GOT3 (cell line): Measurements from ENCODE around the gene APOH.
"Not testable (repeated sequence)": the region's sequence is repeated elsewhere in the genome, so short reads cannot be mapped to it uniquely, and the experiment has no call there.

ENCODE experiments used
- DNase-seq: peaks from one replicate; lab custom pipeline; 2025; ENCODE audit warnings: mixed read lengths; lab: John Stamatoyannopoulos, UW

Gene APOH, protein sequence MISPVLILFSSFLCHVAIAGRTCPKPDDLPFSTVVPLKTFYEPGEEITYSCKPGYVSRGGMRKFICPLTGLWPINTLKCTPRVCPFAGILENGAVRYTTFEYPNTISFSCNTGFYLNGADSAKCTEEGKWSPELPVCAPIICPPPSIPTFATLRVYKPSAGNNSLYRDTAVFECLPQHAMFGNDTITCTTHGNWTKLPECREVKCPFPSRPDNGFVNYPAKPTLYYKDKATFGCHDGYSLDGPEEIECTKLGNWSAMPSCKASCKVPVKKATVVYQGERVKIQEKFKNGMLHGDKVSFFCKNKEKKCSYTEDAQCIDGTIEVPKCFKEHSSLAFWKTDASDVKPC

DNA sequence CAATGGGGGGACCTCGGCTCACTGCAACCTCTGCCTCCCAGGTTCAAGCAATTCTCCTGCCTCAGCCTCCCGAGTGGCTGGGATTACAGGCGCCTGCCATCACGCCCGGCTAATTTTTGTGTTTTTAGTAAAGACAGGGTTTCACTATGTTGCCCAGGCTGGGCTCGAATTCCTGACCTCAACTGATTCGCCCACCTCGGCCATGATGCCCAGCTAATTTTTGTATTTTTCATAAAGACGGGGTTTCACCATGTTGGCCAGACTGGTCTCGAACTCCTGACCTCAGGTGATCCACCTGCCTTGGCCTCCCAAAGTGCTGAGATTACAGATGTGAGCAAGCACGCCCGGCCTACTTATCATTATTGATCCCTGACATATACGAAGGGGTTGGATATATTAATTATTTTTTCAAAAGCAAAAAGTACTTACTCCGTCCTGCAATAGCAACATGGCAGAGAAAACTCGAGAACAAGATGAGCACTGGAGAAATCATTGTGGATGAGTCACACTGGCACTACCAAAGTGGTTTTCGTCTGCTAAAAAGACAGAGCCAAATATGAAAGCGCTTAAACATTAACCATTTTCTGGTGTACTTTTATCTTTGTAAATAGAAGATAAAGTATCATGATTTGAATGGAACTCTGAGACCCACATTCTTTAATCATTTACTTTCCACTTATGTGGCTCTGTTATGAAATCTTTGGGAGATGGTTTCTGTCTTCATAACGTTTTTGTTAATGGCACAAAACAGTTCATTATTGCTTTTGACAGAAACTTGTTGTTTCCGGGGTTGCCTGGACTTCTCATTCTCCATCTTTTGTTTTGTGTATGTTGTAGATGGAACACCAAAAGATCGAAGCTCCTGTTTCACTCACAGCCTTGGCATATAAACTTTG, at the start of gene APOH:
APOH (minus strand) TSS at position 529 of the 896 bp plus-strand sequence; CDS start at position 493, 36 bp downstream.
- no peak for DNase-seq

GRCh38 chr17:66277191-66277590, 48.0 kb upstream of the APOH start:
- no peak for DNase-seq

- DNase-seq = no peak
Observed at GRCh38 chr17:66276328-66276937, 47.2 kb upstream of the APOH start.

DNA sequence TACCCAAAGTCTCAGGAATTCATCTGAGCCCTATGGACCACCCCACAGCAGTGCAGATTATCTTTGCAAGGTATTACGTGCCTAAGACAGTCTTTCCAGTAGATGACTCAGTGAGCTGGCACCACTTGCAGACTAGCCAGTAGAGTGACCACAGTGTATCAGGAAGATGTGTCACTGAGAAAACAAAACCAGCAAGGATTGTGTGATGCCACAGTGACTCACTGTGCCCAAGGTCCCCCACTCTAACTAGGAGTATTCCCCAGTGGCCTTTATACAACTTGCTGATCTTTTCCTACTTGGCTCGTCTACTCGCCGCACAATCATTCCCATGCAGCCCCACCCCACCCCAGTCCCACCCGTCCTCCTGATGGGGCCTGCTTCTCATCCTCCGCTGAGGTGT, 46.4 kb upstream of the APOH start:
- peak; percentile 49 for DNase-seq

DNA sequence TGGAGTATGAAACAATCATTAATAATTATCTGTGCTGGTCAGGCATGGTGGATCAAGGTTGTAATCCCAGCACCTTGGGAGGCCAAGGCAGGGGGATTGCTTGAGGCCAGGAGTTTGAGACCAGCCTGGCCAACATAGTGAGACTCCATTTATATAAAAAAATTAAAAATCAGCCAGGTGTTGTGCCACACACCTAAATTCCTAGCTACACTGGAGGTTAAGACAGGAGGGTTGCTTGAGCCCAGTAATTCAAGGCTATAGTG, 44.3 kb upstream of the APOH start:
- no peak for DNase-seq

- DNase-seq = no peak
Observed at GRCh38 chr17:66272811-66273585, 43.8 kb upstream of the APOH start.

DNA sequence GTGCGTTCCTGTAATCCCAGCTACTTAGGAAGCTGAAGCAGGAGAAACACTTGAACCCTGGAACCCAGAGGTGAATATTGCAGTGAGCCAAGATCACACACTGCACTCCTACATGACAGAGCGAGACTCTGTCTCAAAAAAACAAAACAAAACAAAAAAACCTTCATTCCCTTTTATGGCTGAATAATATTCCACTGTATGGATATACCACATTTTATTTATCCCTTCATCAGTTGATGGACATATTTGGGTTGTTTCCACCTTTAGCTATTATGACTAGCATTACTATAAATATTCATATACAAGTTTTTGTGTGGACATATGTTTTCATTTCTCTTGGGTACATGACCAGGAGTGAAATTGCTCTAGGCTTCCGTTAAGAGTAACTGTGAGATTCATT, 42.3 kb upstream of the APOH start:
- no peak for DNase-seq

GRCh38 chr17:66270106-66270505, 40.9 kb upstream of the APOH start:
- DNase-seq = no peak

GRCh38 chr17:66268247-66268927, 39.2 kb upstream of the APOH start:
- DNase-seq = no peak

- no peak for DNase-seq
Observed at GRCh38 chr17:66264696-66265095, 35.5 kb upstream of the APOH start.

GRCh38 chr17:66262767-66263166, 33.6 kb upstream of the APOH start:
- no peak for DNase-seq

- no peak for DNase-seq
Observed at GRCh38 chr17:66260688-66261087, 31.5 kb upstream of the APOH start.

GRCh38 chr17:66260275-66260674, 31.1 kb upstream of the APOH start:
- DNase-seq = no peak

DNA sequence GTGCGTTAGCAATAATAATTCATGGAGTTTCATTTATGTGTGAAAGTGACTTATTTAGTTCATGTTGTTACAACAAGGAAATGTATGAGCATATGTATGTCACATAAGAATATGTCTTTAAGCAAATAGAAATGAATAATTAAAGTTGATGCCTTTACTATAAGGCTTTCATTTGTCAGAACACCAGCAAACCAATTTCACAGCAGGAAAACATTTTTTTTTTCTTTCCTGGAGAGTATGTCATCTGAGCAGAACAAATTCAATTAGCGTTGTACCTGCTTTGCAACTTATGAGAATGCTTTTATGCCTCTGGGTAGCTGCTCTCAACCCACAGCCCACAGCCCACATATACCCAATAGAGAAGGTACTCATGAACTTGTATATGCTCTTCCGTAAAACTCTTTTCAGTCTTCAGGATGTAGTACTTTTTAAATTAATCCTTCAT, 26.3 kb upstream of the APOH start:
- no peak for DNase-seq

- DNase-seq = no peak
Observed at GRCh38 chr17:66255112-66255511, 25.9 kb upstream of the APOH start.

DNA sequence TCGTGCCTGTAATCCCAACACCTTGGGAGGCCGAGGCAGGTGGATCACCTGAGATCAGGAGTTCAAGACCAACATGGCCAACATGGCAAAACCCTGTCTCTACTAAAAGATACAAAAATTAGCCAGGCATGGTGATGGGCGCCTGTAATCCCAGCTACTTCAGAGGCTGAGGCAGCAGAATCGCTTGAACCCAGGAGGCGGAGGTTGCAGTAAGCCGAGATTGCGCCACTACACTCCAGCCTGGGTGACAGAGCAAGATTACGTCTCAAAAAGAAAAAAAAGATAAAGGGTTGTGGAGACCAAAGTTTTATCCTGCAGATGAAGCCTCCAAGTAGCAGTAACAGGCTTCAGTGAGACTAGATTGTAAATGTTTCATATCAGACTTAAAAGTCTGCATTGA, 24.2 kb upstream of the APOH start:
- not testable (repeated sequence) for DNase-seq

DNA sequence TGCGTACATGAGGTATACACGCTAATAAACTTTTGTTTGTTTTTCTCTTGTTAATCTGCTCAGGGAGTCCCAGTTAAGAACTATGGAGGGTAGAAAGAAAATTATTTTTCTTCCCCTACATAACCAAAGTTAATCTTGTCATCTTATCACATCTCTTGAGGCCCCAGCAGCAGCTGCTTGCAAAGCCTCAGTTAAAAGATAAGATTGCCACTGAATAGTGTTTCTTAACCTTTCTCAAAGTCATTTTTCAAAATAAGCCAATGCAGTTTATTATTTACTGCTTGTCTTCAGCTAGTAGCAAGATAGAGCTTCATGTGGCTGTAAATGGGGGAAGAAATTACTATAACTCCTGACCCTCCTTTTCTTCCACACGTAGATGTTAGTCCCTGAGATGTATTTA, 21.5 kb upstream of the APOH start:
- DNase-seq = no peak

DNA sequence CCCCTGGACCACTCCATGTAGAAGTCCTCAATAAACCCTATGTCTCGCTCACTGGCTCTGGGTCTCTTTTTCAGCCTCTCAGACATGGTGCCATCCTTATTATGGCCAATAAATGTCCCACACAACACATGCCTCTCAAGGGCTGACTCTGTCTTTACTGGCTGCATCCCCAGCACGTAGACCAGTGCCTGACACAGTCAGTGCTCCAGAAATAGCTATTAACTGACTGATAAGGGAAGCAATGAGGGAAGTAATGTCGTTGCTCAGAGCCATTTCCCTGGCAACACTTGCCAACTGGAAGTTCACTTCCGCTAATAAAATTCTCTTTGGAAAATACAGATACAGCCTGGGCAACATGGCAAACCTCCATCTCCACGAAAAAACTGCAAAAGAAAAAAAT, 19.1 kb upstream of the APOH start:
- no peak for DNase-seq

DNA sequence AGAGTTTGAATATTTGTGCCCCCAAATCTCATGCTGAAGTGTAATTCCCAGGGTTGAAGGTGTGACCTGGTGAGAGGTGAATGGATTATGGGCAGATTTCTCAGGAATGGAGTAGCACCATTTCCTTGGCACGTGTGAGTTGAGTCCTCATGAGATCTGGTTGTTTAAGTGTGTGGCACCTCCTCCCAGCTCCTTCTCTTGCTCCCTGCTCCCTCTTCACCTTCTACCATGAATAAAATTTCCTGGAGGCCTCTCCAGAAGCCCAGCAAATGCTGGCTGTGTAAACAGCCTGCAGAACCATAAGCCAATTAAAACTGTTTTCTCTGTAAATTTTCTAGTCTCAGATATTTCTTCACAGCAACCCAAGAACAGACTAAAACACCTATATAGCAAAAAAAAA, 12.6 kb upstream of the APOH start:
- DNase-seq = no peak

DNA sequence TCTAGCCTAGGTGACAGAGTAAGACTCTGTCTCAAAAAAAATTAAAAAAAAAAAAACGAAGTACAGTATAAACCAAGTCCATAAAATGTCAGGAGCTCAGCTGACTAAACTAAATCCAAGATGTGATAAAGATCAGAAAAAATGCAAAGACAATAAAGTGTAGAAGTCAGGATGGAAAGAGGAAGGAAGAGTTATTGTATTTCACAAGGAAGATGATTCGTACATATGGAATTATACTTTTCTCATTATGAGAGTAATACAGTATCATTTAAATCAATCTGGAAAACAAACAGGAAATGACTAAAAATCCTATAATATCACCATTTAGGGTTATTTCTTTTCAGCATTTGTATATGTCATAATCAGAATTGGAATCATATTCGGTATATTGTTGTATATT, 11.4 kb upstream of the APOH start:
- no peak for DNase-seq

- no peak for DNase-seq
Observed at GRCh38 chr17:66240013-66240412, 10.8 kb upstream of the APOH start.
